Fibroblast of villous mesenchyme (primary cell): ENCODE measurements around the gene ZDHHC5. TPM values are rescaled to one million over a fixed set of nuclear protein-coding genes. Genes with fewer than 3 reads are reported as not detected.
A peak's percentile ranks its signal among the peaks of the same experiment; 100 is the strongest.

Experiments
- DNase-seq: peaks from one replicate; pipeline ENCODE4 v3.0.0-alpha.2; 2010; ENCODE audit warnings: low read depth
- H3K4me3 ChIP-seq: 2 replicates; pipeline ENCODE4 v1.5.1; 2011; ENCODE audit warnings: low read depth, mild to moderate bottlenecking, low read length
- CTCF ChIP-seq: IDR thresholded peaks from 2 replicates; pipeline ENCODE4 v1.5.1; 2012; ENCODE audit warnings: low read depth, mild to moderate bottlenecking, low read length; ENCODE audit not compliant: insufficient read depth
- total RNA-seq: library from RNA; depleted of rRNA; stranded (reverse); fragments of >200 nt; gene quantifications from 2 replicates; pipeline ENCODE4 v1.2.3, GENCODE V29; 2012

Gene ZDHHC5
- total RNA-seq, 1 donor: 59.6 TPM

DNA sequence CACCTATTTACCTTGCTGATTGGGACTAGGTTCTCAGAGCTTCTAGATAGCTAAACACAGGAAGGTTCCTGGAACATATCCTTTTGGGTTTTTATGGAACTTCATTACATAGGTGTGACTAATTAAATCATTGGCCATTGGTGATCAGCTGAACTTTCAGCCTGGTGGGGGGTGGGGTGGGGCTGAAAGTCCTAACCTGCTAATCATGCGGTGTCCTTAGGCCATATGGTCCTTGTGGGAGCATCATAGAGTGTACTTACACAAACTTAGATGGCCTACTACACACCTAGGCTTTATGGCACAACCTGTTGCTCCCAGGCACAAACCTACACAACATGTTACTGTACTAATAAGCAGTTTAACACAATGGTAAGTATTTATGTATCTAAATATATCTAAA is 64.7 kb downstream of the ZDHHC5 start:
- no peak for DNase-seq
- no peak overlapping the region for H3K4me3 ChIP-seq
- TF ChIP-seq CTCF: no peak

- TF ChIP-seq CTCF: no peak
- DNase-seq: no peak
- H3K4me3 ChIP-seq: no peak overlapping the region
Observed at GRCh38 chr11:57735619-57736298, 67.8 kb downstream of the ZDHHC5 start.

DNA sequence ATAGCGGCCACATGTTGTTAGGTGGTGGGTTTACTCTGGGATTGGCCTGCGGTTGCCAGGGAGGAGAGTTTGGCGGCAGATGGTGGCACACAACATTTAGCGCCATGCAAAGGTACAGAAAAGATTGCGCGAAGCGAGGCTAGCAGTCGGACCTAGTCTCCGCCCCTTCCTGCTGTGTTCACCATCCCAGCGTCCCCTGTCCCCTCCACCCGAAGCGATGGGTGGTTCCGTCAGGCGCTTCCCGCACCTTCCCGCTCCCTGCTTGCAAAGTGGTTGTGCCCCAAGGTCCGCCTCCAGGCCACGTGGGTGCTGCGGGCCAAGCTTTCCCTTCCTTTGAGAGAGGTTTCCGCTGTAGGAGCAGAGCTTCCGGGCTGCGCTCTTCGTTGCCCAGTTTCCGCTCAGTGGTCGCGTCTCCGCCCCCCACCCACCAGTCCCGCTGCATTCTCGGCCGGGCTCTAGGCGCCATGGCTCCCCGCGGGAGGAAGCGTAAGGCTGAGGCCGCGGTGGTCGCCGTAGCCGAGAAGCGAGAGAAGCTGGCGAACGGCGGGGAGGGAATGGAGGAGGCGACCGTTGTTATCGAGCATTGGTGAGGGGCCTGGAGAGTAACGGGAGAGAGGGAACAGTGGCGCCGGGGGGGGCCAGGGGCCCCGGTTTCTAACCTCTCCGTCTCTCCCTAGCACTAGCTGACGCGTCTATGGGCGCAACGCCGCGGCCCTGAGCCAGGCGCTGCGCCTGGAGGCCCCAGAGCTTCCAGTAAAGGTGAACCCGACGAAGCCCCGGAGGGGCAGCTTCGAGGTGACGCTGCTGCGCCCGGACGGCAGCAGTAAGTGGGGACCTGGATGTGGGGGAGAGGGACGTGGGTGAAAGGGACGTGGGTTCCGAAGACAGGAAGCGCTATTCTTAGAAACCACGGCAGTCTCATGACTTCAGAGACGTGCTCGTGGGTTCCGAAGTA is 73.5 kb downstream of the ZDHHC5 start, which contains the start of gene SELENOH:
SELENOH (plus strand) TSS at position 360 of the 955 bp plus-strand sequence; CDS start at position 465, 105 bp downstream.
- DNase-seq: peak; percentile 98
- H3K4me3 ChIP-seq: peak within 1 kb of the TSS; percentile 86
- TF ChIP-seq CTCF: no peak

DNA sequence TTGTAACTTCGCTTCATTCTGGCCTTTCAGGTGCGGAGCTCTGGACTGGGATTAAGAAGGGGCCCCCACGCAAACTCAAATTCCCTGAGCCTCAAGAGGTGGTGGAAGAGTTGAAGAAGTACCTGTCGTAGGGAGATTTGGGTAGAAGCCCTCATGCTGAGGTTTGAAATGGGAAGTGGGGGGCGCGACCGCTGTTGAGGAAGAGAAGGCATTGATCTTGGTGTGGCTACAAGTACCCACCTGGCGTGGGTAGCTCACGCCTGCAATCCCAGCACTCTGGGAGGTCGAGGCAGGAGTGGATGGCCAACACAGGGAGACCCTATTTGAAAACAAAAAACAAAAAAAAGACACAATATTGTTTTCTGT is 74.2 kb downstream of the ZDHHC5 start:
- no peak for TF ChIP-seq CTCF
- DNase-seq: no peak
- H3K4me3 ChIP-seq: peak overlapping the region; percentile 86

DNA sequence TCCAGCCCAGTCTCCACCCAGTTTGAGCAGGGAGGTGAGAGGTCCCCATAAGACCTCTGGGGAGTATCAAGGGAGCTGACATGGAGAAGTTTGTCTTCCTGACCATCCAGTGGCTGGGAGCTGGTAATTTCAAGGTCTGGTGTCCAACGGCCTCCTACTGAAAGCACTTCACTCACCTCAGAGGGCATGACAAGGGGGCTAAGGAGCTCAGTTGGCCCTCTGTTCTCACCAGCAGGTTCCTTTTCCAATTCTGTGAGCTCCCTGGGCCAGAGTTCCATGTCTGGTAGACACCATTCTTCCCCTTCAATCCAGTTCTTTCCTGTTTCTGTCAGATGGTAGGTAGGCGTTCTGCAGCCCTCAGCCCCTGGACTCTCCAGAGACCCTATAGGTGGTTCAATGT is 76.4 kb downstream of the ZDHHC5 start:
- H3K4me3 ChIP-seq: no peak overlapping the region
- DNase-seq: no peak
- TF ChIP-seq CTCF: no peak

GRCh38 chr11:57745206-57745605 is 77.3 kb downstream of the ZDHHC5 start:
- no peak for TF ChIP-seq CTCF
- no peak overlapping the region for H3K4me3 ChIP-seq
- no peak for DNase-seq
